T-helper 9 cell (primary cell): ENCODE measurements around the gene PKP2.

ENCODE experiments used
- DNase-seq: peaks from one replicate; pipeline ENCODE4 v3.0.0-alpha.2; 2020
- total RNA-seq, 2 donors: gene quantifications; one replicate each; lab custom pipeline; 2026; lab: John Stamatoyannopoulos, UW

PKP2 gene
- 0 to 0.07 reads per million in 2 donors for total RNA-seq

- DNase-seq: no peak
These were observed at the start of gene PKP2 for GRCh38 chr12:32896432-32897280. Gene PKP2, minus strand, starts transcription at chr12:32896777. Its CDS starts 46 bp downstream, at chr12:32896731.

GRCh38 chr12:32944195-32944594 lies 47.6 kb upstream of the PKP2 start:
- no peak for DNase-seq

DNA sequence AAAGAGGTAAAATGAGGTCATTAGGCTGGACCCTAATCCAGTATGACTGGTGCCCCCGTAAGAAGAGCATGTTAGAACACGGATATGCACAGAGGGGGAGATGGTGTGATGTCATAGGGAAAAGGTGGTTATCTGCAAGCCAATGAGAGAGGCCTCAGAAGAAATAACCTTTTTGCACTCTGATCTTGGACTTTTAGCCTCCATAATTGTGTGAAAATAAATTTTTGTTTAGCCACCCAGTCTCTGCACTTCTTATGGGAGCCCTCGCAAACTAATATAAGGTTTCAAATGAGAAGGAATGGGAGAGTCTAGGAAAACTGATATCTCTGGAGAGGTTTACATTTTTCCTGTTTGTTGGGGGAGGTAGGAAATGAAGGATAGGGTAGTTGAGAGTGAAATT lies 43.2 kb upstream of the PKP2 start:
- no peak for DNase-seq

- no peak for DNase-seq
These were observed 30.4 kb upstream of the PKP2 start for GRCh38 chr12:32926963-32927362.

GRCh38 chr12:32926356-32926755 lies 29.8 kb upstream of the PKP2 start:
- no peak for DNase-seq

GRCh38 chr12:32922546-32923297 lies 26.1 kb upstream of the PKP2 start:
- no peak for DNase-seq

DNA sequence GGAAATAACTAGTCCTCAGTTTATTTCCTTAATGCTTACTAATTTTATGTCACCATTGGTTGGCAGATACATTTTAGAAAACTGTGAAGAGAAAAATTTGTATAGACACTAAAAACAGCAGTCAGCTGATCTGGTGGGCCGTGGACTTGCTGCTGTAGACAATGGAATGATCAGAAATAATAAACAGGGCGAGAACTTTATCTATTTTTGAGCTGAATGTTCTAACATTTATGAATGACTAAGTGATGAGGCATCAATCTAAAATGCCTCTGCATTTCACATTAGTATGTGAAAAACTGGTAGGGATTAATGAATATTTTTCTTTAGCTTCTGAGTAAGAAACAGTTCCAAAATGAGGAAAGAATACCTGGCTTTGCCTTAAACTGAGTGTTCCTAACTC lies 24.8 kb upstream of the PKP2 start:
- no peak for DNase-seq

DNA sequence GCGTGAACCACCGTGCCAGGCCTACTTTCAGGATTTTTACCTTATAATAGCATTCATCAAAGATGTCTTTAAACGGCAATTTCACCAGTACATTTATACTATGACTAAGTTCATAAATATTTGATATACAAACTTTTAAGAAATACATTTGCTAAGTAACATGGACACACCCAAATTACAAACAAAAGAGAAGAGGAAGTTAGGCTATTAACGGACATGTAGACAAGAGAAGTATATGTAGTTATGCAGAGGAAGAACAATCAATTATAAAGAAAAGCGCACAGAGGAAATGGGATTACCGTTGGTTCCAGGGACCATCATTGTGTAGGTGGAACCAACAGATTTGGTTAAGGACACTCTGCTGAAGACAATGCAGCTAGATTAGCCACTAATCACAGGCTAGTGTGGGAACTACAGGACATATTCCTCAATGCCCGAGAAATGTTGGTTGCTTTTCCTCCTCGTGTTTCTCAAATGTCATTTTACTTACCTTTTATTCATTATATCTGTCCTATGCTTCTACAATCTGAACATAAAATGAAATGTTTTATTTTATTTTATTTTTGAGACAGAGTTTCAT lies 24.0 kb upstream of the PKP2 start:
- no peak for DNase-seq

- no peak for DNase-seq
These were observed 22.6 kb upstream of the PKP2 start for GRCh38 chr12:32918890-32919801.

DNA sequence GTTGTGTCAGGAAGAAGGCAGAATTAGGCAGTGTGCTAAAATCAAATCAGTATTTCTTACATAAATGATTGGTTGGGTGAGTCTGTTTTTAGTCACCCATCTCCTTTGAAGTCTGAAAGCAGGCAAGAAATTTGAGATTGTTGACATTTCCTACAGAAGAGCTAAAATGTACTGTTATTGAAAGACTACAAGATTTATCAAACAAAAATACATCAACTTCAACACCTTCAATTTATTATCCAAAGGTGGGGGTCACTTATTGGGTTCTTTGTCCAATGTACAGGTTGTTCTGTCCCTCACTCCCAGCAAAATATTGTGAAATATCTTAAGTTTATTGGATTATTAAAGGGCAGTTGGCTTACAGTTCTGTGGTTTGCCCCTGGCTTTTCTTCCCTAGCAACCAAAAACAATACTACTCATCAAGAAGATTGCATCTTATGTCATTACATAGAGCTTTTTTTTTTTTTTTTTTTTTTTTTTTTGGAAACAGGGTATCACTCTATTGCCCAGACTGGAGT lies 20.6 kb upstream of the PKP2 start:
- no peak for DNase-seq

DNA sequence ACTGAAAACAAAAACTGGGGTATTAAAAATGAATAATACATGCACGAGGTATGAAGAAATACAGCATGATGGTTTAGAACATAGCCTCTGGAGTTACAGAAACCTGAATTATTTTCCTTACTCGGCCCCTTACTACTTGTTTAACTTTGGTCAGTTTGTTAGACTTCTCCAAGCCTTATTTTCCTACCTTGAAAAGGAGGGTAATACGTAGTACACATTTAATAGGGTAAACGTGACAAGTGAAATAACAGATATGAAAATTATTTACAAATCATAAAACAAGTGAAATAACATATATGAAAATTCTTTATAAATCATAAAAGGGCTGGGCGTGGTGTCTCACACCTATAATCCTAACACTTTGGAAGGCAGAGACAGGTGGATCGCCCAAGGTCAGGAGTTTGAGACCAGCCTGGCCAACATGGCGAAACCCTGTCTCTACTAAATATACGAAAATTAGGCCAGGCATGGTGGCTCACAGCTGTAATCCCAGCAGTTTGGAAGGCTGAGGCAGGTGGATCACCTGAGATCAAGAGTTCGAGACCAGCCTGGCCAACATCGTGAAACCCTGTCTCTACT lies 11.4 kb upstream of the PKP2 start:
- no peak for DNase-seq

- DNase-seq: no peak
These were observed 10.6 kb upstream of the PKP2 start for GRCh38 chr12:32907166-32907565.

DNA sequence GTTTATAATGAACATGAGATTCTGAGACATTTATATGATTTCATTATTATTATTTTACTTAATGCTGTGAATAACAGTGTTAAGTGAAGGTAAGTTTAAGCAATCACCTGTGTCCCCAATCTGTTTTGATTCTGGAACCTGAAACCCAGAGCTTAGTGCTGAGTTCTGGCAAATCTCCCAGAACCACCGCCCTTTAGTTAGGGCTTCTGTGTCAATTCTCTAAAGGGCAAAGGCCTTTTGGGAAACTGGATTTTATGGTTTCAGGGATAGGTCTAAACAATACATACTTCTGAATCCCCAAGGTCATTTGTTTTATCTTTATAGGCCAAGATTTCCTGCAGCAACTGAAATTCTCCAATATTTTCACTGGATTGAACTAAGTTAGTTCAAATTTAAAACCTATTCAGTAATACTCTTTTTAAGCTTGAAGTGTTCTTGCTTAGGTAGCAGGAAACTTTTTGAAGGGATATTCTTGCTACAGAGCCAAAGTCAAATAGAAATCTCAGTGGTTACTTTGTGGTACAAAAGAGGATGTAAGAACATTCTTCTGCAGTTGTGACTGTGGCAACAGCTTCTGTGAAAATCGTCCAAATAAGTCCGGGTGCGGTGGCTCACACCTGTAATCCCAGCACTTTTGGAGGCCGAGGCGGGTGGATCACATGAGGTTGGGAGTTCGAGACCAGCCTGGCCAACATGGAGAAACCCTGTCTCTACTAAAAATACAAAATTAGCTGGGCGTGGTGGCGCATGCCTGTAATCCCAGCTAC lies 10.0 kb upstream of the PKP2 start:
- DNase-seq: no peak

DNA sequence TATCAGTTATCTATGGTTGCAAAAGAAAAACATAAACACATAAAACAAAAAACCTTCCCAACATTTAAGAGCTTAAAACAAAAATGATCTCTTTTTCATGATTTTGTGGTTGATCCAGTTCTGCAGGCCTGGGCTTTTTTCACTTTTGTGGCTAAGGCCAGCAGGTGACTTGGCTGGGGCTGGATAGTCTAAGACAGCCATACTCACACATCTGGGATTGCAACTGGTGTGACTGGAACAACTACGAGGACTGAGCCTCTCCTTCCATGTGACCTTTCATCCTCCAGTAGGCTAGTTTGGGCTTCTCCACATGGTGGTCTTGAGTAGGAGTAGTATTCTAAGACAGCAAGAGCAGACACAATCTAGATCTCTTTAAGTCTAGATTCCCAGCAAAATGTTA lies 7.2 kb upstream of the PKP2 start:
- DNase-seq: no peak

DNA sequence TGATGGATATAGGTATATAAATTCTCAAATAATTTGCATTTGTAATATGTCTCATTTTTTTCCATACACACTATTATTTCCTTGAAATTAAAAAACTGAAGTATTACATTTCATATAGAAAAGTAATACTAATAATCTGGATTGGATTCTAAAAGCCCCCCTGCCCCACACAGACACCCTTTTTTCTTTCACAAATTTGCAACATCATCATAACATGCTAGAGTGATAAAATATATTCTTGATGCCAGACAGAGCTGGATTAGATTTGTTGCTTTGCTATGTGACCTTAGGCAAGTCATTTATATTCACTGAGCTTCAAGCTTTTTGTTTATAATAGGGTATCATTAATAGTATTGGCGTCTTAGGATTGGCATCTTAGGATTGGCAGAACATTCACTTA lies 6.7 kb upstream of the PKP2 start:
- DNase-seq: no peak

DNA sequence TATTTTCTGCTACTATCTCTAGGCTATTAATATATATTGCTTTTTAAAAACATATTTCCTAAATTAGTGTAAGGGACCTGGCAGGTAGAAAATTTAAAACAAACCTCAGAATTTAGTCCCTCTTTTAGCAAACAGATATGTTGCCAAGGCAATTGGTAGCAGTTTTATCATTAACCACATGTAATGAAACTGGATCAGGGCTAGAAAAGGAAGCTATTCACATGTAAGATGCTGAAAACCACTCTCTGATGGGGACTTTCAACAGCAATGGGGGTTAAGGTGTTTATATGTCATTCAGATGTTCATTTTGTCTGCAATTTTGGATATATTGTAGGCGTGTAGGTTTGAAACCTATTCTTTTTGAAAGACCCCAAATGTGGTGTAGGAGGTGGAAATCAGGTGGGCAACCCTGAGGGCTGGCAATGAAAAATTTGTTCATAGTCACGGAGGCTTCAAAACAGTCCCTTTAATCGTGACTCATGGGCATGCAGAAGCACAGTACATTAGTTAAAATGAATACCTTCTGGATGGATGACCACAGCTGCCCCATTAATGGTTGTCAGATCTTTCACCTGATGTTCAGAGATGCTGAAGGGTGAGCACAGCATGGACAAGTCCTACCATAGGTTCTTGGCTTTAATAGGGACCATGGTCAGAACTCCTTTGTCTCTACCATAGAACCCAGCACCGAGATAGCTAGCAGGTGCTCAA lies 5.9 kb upstream of the PKP2 start:
- no peak for DNase-seq

DNA sequence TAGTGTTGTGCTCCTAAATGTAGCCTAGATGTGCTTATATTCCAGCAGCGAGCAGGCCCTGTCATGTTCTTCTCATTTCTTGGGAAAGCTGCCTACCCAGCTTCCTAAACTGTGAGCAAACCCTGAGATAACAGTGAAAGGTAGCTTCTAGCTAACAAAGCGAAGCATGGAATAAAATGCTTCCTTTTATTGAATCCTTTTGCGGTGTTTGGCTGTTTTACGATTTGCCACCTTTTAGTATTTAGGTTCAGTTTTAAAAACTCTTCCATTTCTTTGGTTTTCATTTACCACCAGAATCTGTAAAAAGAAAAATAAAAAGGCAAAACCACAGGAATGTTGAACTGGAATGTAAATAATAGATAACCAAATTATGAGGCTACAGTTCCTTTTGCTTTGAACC lies 5.0 kb upstream of the PKP2 start:
- no peak for DNase-seq

DNA sequence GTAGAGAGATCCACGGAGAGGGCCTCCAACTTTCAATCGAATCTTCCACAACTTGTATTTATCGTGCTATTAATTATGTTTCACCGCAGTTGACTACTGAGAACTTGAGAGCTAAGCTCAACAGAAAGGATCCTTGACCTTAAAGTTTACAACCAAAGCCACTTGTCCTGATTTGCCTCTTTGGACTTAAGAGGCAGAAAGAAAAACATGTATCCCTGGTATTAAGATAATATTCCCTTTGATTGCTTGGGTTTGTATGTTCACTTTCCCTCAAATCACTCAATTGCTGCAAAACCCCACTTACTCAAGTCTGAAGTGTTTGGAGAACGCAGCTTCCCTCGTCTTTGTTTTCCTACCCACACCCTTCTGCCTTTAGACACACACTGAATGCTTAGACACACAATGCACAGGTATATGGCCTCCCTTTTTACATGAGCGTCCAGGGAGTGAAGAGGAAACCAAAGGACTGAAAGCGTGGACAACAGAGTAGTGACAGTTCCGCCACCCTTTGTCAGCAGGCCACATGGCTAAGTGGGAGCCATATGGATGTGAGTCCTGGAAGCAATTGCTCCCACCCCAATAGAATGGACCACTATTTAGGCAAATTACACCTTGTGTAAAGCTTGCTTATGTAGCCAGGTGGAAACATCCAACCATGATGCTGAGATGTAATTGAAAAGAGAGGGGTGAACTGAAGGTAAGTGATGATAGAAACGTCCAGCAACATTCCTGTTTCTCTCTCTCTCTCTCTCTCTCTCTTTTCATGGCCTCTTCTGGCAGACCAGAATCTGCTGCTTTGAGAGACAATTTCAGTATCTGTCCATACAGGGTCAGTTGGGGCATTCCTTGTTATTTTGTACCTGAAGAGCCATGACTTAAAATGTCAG lies 1.4 kb upstream of the PKP2 start:
- DNase-seq: no peak

- DNase-seq: no peak
These were observed 669 bp upstream of the PKP2 start for GRCh38 chr12:32897281-32897610.
